HepG2 (cell line): ENCODE data around the gene LPIN3. TPM values are rescaled to one million over a fixed set of nuclear protein-coding genes. Genes with fewer than 3 reads are reported as not detected.
A peak's percentile ranks its signal among the peaks of the same experiment; 100 is the strongest.

Experiments used
- ATAC-seq: fragments of 200-7000 bp; cut with Tn5 transposase; 3 replicates; pipeline ENCODE4 v1.9.1; 2020; ENCODE audit warnings: mild to moderate bottlenecking, moderate library complexity
- BruUV-seq: library from RNA; stranded (reverse); fragments of 400-500 nt; replicated peaks from 2 replicates; lab custom pipeline; 2021; lab: Mats Ljungman, UMichigan
- CTCF ChIA-PET: fragments of 300-600 bp; formaldehyde crosslinking; extraction: SDS; loops from one replicate; lab custom pipeline; 2021; ENCODE audit warnings: low total read pairs, inconsistent platforms, low intra/inter-chr PET ratio; lab: Yijun Ruan, JAX
- POLR2A ChIA-PET: fragments of 350-600 bp; sonication (Branson Sonifier 250); formaldehyde crosslinking; loops from one replicate; lab custom pipeline; 2020; ENCODE audit warnings: antibody characterized with exemption, inconsistent platforms; lab: Yijun Ruan, JAX
- DNase-seq: peaks from one replicate; pipeline ENCODE4 v3.0.0-alpha.2; 2015; ENCODE audit warnings: low spot score
- FAIRE-seq: peaks from 3 replicates; lab custom pipeline; 2011; peaks lifted over from hg19 to GRCh38; lab: Jason Lieb, UNC
- H2AFZ ChIP-seq: one replicate; pipeline ENCODE4 v1.6.1; 2011; ENCODE audit warnings: low read length, inconsistent platforms
- H3K27ac ChIP-seq: fragments of 300-600 bp; 3 replicates; pipeline ENCODE4 v1.8.0; 2011; ENCODE audit warnings: mixed run types, mild to moderate bottlenecking, mixed read lengths, low read length, inconsistent platforms; ENCODE audit not compliant: insufficient read depth; ENCODE audit errors: extremely low read length
- H3K27me3 ChIP-seq, 2 experiments: fragments of 200-600 bp in 1 of 2; 2 replicates in 1 of 2; 3 replicates in 1 of 2; pipeline versions ENCODE4 v1.6.0 to v1.8.0; 2011; ENCODE audit warnings: low read length in 2 of 2, mild to moderate bottlenecking in 2 of 2, moderate library complexity in 2 of 2, inconsistent platforms in 1 of 2; ENCODE audit not compliant: insufficient read depth in 2 of 2, control insufficient read depth in 1 of 2
- H3K36me3 ChIP-seq, 2 experiments: fragments of 200-600 bp in 1 of 2; replicated peaks in 1 of 2; 2 replicates in 1 of 2; 3 replicates in 1 of 2; pipeline versions ENCODE4 v1.5.1 to v1.8.0; 2011; ENCODE audit warnings: low read length in 2 of 2, inconsistent platforms in 1 of 2; ENCODE audit not compliant: insufficient read depth in 2 of 2, control insufficient read depth in 1 of 2
- H3K4me1 ChIP-seq: 2 replicates; pipeline ENCODE4 v1.5.1; 2012; ENCODE audit warnings: low read length, inconsistent platforms; ENCODE audit not compliant: insufficient read depth
- H3K4me2 ChIP-seq: 2 replicates; pipeline ENCODE4 v1.6.0; 2011; ENCODE audit warnings: low read depth, low read length, inconsistent platforms
- H3K4me3 ChIP-seq, 3 experiments: fragments of 200-600 bp in 1 of 3; sonication (generic), shearing (Covaris generic) in 1 of 3; replicated peaks in 1 of 3; 2 replicates each; pipeline ENCODE4 v1.5.1; 2011 to 2016; ENCODE audit warnings: low read length in 3 of 3, inconsistent platforms in 2 of 3, low read depth in 2 of 3, mild to moderate bottlenecking in 2 of 3, control low read depth in 1 of 3, mixed read lengths in 1 of 3; ENCODE audit not compliant: insufficient read depth in 1 of 3
- H3K79me2 ChIP-seq: one replicate; pipeline ENCODE4 v1.6.1; 2011; ENCODE audit warnings: low read length, inconsistent platforms; ENCODE audit not compliant: insufficient read depth
- H3K9ac ChIP-seq: 2 replicates; pipeline ENCODE4 v1.6.0; 2011; ENCODE audit warnings: mild to moderate bottlenecking, low read depth, low read length, inconsistent platforms; ENCODE audit not compliant: insufficient read depth
- H3K9me3 ChIP-seq: 2 replicates; pipeline ENCODE4 v1.5.1; 2012; ENCODE audit warnings: mild to moderate bottlenecking, low read length
- H4K20me1 ChIP-seq: 2 replicates; pipeline ENCODE4 v1.6.0; 2011; ENCODE audit warnings: inconsistent platforms, mild to moderate bottlenecking, low read length, moderate library complexity; ENCODE audit not compliant: insufficient read depth
- DBP ChIP-seq: sonication (generic); formaldehyde crosslinking; IDR thresholded peaks from 2 replicates; pipeline ENCODE4 v1.4.0; 2020; ENCODE audit warnings: missing genetic modification reagents; ENCODE audit errors: not compliant biosample characterization
- ELF3 ChIP-seq: IDR thresholded peaks from 2 replicates; pipeline ENCODE4 v1.6.1; 2016; ENCODE audit warnings: missing genetic modification reagents, missing compliant biosample characterization
- ZBTB39 ChIP-seq: sonication (generic); formaldehyde crosslinking; IDR thresholded peaks from 2 replicates; pipeline ENCODE4 v1.5.0; 2020; ENCODE audit warnings: missing genetic modification reagents
- ZBTB42 ChIP-seq: sonication (generic); formaldehyde crosslinking; IDR thresholded peaks from 2 replicates; pipeline ENCODE4 v1.5.0; 2020; ENCODE audit warnings: mild to moderate bottlenecking, missing genetic modification reagents
- ZKSCAN1 ChIP-seq: fragments of 150-350 bp; IDR thresholded peaks from 2 replicates; pipeline ENCODE4 v1.6.1; 2014; ENCODE audit warnings: low read length
- ZNF670 ChIP-seq: sonication (generic); formaldehyde crosslinking; IDR thresholded peaks from 2 replicates; pipeline ENCODE4 v1.8.0; 2022; ENCODE audit warnings: mild to moderate bottlenecking, missing genetic modification reagents, borderline replicate concordance
- WGBS: methylation state at CpG from one replicate; pipeline ENCODE4 v1.1.6; 2017; ENCODE audit warnings: low lambda C conversion rate; 5-methylcytosine and 5-hydroxymethylcytosine counted together
- in situ Hi-C: cut with HindIII; loops from 2 replicates; pipeline ENCODE4 v1.10.0; 2017; ENCODE audit warnings: low pct_unique_long_range_greater_than_20kb; ENCODE audit not compliant: extremely low pct_ligation_motif_present
- intact Hi-C: fragments of 100-400 bp; cut with micrococcal nuclease; formaldehyde crosslinking; loops from one replicate; pipeline ENCODE4 v1.10.0; 2022; ENCODE audit not compliant: unreplicated experiment
- polyA plus RNA-seq, 8 experiments: library from polyadenylated mRNA; depleted of rRNA in 3 of 8; stranded (reverse) in 7 of 8; unstranded in 1 of 8; fragments of >200 nt; fragmentation: Illumina TruSeq in 4 of 8; extraction: Trizol in 4 of 8; gene quantifications; 2 replicates each; pipeline versions ENCODE4 v1.2.1 to v1.2.3, GENCODE V29; 2011 to 2016; ENCODE audit warnings: low read depth in 4 of 8, missing spikeins in 1 of 8, mixed read lengths in 1 of 8; ENCODE audit not compliant: insufficient read depth in 1 of 8
- total RNA-seq, 5 experiments: library from RNA; depleted of rRNA; stranded (reverse); fragments of >200 nt; fragmentation: Illumina TruSeq; extraction: Trizol; gene quantifications; 2 replicates each; pipeline ENCODE4 v1.2.3, GENCODE V29; 2016; ENCODE audit warnings: low read depth in 1 of 5

Gene LPIN3
- total and polyA plus RNA-seq, 2 of the 13 experiments (the other 11 are each of a cell fraction or from before 2014, with no cell fraction given), result 14.2 to 28.6 TPM

GRCh38 chr20:41327178-41327577 lies 13.4 kb upstream of the LPIN3 start:
- POLR2A ChIA-PET, result no interaction called here
- no peak for DNase-seq
- peak; percentile 29; the same call in 2 of the 3 replicates for ATAC-seq

More at GRCh38 chr20:41327178-41327577, 13.4 kb upstream of the LPIN3 start:
- TF ChIP-seq DBP (no peak), ZKSCAN1 (no peak), ZBTB39 (CRISPR knock-in tag) (no peak), ZNF670 (CRISPR knock-in tag) (no peak), ZBTB42 (no peak), ELF3 (no peak)
- FAIRE-seq, result no peak
- H3K9ac ChIP-seq, result no peak overlapping the region
- H3K79me2 ChIP-seq, result no peaks in the 10 kb centered on the region
- no peaks in the 10 kb centered on the region for H4K20me1 ChIP-seq
- peaks cover 19% of the 10 kb centered on the region for H3K4me1 ChIP-seq
- intact Hi-C loops (no loop called here), in situ Hi-C loops (no loop called here)
- peaks cover 0 to 18% of the 10 kb centered on the region in 2 experiments; a peak in 2 of 5 replicates for H3K27me3 ChIP-seq
- H3K27ac ChIP-seq, result no peak overlapping the region
- CTCF ChIA-PET, result no interaction called here
- H3K36me3 ChIP-seq, result no peaks in the 10 kb centered on the region
- H3K4me3 ChIP-seq, result no peak overlapping the region
- WGBS, result 61% methylated on average over 5 of the region's 5 CpGs
- BruUV-seq, result no TSS peak
- H2AFZ ChIP-seq, result no peak overlapping the region
- H3K9me3 ChIP-seq, result no peaks in the 10 kb centered on the region
- no peak overlapping the region for H3K4me2 ChIP-seq
